Stimulated activated CD8-positive, alpha-beta memory T cell treated with anti-CD3 and anti-CD28 coated beads, Interleukin-12 subunit alpha, Interleukin-12 subunit beta, amount 100 ng/mL, for 4 hours (primary cell): ENCODE data around the gene CX3CL1.
"Not testable (repeated sequence)": the region's sequence is repeated elsewhere in the genome, so short reads cannot be mapped to it uniquely, and the experiment has no call there.

Experiments
- DNase-seq: peaks from one replicate; pipeline ENCODE4 v3.0.0-alpha.2; 2020; ENCODE audit warnings: low read depth

Gene CX3CL1

GRCh38 chr16:57357330-57358085 is 14.8 kb upstream of the CX3CL1 start:
- DNase-seq = no peak

GRCh38 chr16:57358086-57358420 is 14.2 kb upstream of the CX3CL1 start:
- no peak for DNase-seq

- no peak for DNase-seq
These were observed 13.7 kb upstream of the CX3CL1 start, which contains the start of gene CCL22 for GRCh38 chr16:57358527-57359095. Gene CCL22, plus strand, starts transcription at chr16:57358783. Its CDS starts 34 bp downstream, at chr16:57358817.

- no peak for DNase-seq
These were observed 11.9 kb upstream of the CX3CL1 start for GRCh38 chr16:57360321-57360935.

GRCh38 chr16:57361404-57361803 is 10.9 kb upstream of the CX3CL1 start:
- no peak for DNase-seq

GRCh38 chr16:57364143-57364542 is 8.1 kb upstream of the CX3CL1 start:
- no peak for DNase-seq

- no peak for DNase-seq
These were observed 5.7 kb upstream of the CX3CL1 start for GRCh38 chr16:57366544-57367040.

GRCh38 chr16:57367116-57367752 is 5.1 kb upstream of the CX3CL1 start:
- no peak for DNase-seq

- no peak for DNase-seq
These were observed 557 bp upstream of the CX3CL1 start for GRCh38 chr16:57371494-57372371.

GRCh38 chr16:57373117-57373947 is 1.0 kb downstream of the CX3CL1 start:
- no peak for DNase-seq

GRCh38 chr16:57374067-57374534 is 1.8 kb downstream of the CX3CL1 start:
- DNase-seq = no peak

- not testable (repeated sequence) for DNase-seq
These were observed 2.7 kb downstream of the CX3CL1 start for GRCh38 chr16:57374925-57375465.

- DNase-seq = no peak
These were observed 4.1 kb downstream of the CX3CL1 start for GRCh38 chr16:57376313-57376818.

GRCh38 chr16:57377080-57377841 is 5.0 kb downstream of the CX3CL1 start:
- DNase-seq = no peak

GRCh38 chr16:57379579-57379978 is 7.3 kb downstream of the CX3CL1 start:
- no peak for DNase-seq

- DNase-seq = no peak
These were observed 8.6 kb downstream of the CX3CL1 start for GRCh38 chr16:57380671-57381462.

GRCh38 chr16:57381791-57382534 is 9.7 kb downstream of the CX3CL1 start:
- no peak for DNase-seq
